Rectal smooth muscle tissue (tissue), 1 donor: ENCODE data around the gene MVB12B.

ENCODE experiments used
- H3K27ac ChIP-seq: one replicate; pipeline ENCODE4 v1.7.0; 2013; ENCODE audit warnings: low read depth, low read length, inconsistent platforms
- H3K27me3 ChIP-seq: one replicate; pipeline ENCODE4 v1.7.0; 2013; ENCODE audit warnings: low read length; ENCODE audit not compliant: control insufficient read depth, insufficient read depth
- H3K36me3 ChIP-seq: one replicate; pipeline ENCODE4 v1.7.0; 2013; ENCODE audit warnings: low read length; ENCODE audit not compliant: control insufficient read depth, insufficient read depth
- H3K4me1 ChIP-seq: one replicate; pipeline ENCODE4 v1.7.0; 2013; ENCODE audit warnings: low read length; ENCODE audit not compliant: control insufficient read depth, insufficient read depth
- H3K4me3 ChIP-seq: one replicate; pipeline ENCODE4 v1.7.0; 2013; ENCODE audit warnings: low read length
- H3K9ac ChIP-seq: one replicate; pipeline ENCODE4 v1.7.0; 2013; ENCODE audit warnings: low read length

The MVB12B gene

GRCh38 chr9:126341902-126342301 lies 15.3 kb downstream of the MVB12B start:
- Histone ChIP-seq H3K27me3 (no peaks in the 10 kb centered on the region), H3K27ac (no peak overlapping the region), H3K36me3 (peaks cover 14% of the 10 kb centered on the region), H3K9ac (no peak overlapping the region), H3K4me1 (peaks cover 9% of the 10 kb centered on the region), H3K4me3 (no peak overlapping the region)

GRCh38 chr9:126342621-126343031 lies 16.0 kb downstream of the MVB12B start:
- peaks cover 14% of the 10 kb centered on the region for H3K36me3 ChIP-seq
- H3K4me1 ChIP-seq = peaks cover 9% of the 10 kb centered on the region
- H3K27ac ChIP-seq = no peak overlapping the region
- H3K27me3 ChIP-seq = no peaks in the 10 kb centered on the region
- no peak overlapping the region for H3K9ac ChIP-seq
- H3K4me3 ChIP-seq = no peak overlapping the region

GRCh38 chr9:126343271-126343700 lies 16.7 kb downstream of the MVB12B start:
- no peak overlapping the region for H3K27ac ChIP-seq
- H3K4me3 ChIP-seq = no peak overlapping the region
- H3K36me3 ChIP-seq = peaks cover 14% of the 10 kb centered on the region
- no peak overlapping the region for H3K9ac ChIP-seq
- no peaks in the 10 kb centered on the region for H3K27me3 ChIP-seq
- peaks cover 9% of the 10 kb centered on the region for H3K4me1 ChIP-seq

GRCh38 chr9:126346031-126346430 lies 19.4 kb downstream of the MVB12B start:
- Histone ChIP-seq H3K9ac (no peak overlapping the region), H3K36me3 (peaks cover 10% of the 10 kb centered on the region), H3K4me3 (no peak overlapping the region), H3K27ac (no peak overlapping the region), H3K27me3 (no peaks in the 10 kb centered on the region), H3K4me1 (peaks cover 5% of the 10 kb centered on the region)

GRCh38 chr9:126347093-126347492 lies 20.5 kb downstream of the MVB12B start:
- H3K36me3 ChIP-seq = peaks cover 6% of the 10 kb centered on the region
- no peak overlapping the region for H3K9ac ChIP-seq
- H3K27me3 ChIP-seq = no peaks in the 10 kb centered on the region
- no peak overlapping the region for H3K4me3 ChIP-seq
- H3K27ac ChIP-seq = no peak overlapping the region
- H3K4me1 ChIP-seq = no peaks in the 10 kb centered on the region

GRCh38 chr9:126347911-126348760 lies 21.5 kb downstream of the MVB12B start:
- no peaks in the 10 kb centered on the region for H3K4me1 ChIP-seq
- peak overlapping the region; percentile 6 for H3K27ac ChIP-seq
- no peak overlapping the region for H3K4me3 ChIP-seq
- H3K27me3 ChIP-seq = no peaks in the 10 kb centered on the region
- H3K36me3 ChIP-seq = peaks cover 6% of the 10 kb centered on the region
- H3K9ac ChIP-seq = no peak overlapping the region

- Histone ChIP-seq H3K36me3 (peaks cover 6% of the 10 kb centered on the region), H3K4me1 (no peaks in the 10 kb centered on the region), H3K9ac (no peak overlapping the region), H3K27me3 (no peaks in the 10 kb centered on the region), H3K4me3 (no peak overlapping the region), H3K27ac (no peak overlapping the region)
Observed at GRCh38 chr9:126348911-126349550, 22.4 kb downstream of the MVB12B start.

- Histone ChIP-seq H3K9ac (no peak overlapping the region), H3K4me1 (no peaks in the 10 kb centered on the region), H3K27me3 (no peaks in the 10 kb centered on the region), H3K4me3 (no peak overlapping the region), H3K27ac (no peak overlapping the region), H3K36me3 (no peaks in the 10 kb centered on the region)
Observed at GRCh38 chr9:126354887-126355770, 28.5 kb downstream of the MVB12B start.

GRCh38 chr9:126357074-126357473 lies 30.4 kb downstream of the MVB12B start:
- H3K9ac ChIP-seq = no peak overlapping the region
- no peaks in the 10 kb centered on the region for H3K4me1 ChIP-seq
- no peak overlapping the region for H3K4me3 ChIP-seq
- no peaks in the 10 kb centered on the region for H3K27me3 ChIP-seq
- H3K36me3 ChIP-seq = no peaks in the 10 kb centered on the region
- H3K27ac ChIP-seq = no peak overlapping the region

GRCh38 chr9:126360073-126360472 lies 33.4 kb downstream of the MVB12B start:
- H3K9ac ChIP-seq = no peak overlapping the region
- no peak overlapping the region for H3K4me3 ChIP-seq
- no peak overlapping the region for H3K27ac ChIP-seq
- no peaks in the 10 kb centered on the region for H3K27me3 ChIP-seq
- H3K36me3 ChIP-seq = no peaks in the 10 kb centered on the region
- no peaks in the 10 kb centered on the region for H3K4me1 ChIP-seq

- H3K27ac ChIP-seq = no peak overlapping the region
- H3K4me1 ChIP-seq = no peaks in the 10 kb centered on the region
- H3K9ac ChIP-seq = no peak overlapping the region
- H3K36me3 ChIP-seq = no peaks in the 10 kb centered on the region
- H3K4me3 ChIP-seq = no peak overlapping the region
- H3K27me3 ChIP-seq = no peaks in the 10 kb centered on the region
Observed at GRCh38 chr9:126361810-126362238, 35.2 kb downstream of the MVB12B start.

- no peaks in the 10 kb centered on the region for H3K4me1 ChIP-seq
- H3K36me3 ChIP-seq = no peaks in the 10 kb centered on the region
- H3K27me3 ChIP-seq = no peaks in the 10 kb centered on the region
- H3K4me3 ChIP-seq = no peak overlapping the region
- no peak overlapping the region for H3K9ac ChIP-seq
- no peak overlapping the region for H3K27ac ChIP-seq
Observed at GRCh38 chr9:126363250-126363649, 36.6 kb downstream of the MVB12B start.
